Measurements from ENCODE around the gene RNF115. TPM values are rescaled to one million over a fixed set of nuclear protein-coding genes. Genes with fewer than 3 reads are reported as not detected.
A peak's percentile ranks its signal among the peaks of the same experiment; 100 is the strongest.
"Not testable (repeated sequence)": the region's sequence is repeated elsewhere in the genome, so short reads cannot be mapped to it uniquely, and the experiment has no call there.

Gene RNF115
- 13.7 TPM for polyA plus RNA-seq (2013, experiment 1 of 2; ENCODE audit: insufficient read length)
- polyA plus RNA-seq (2013, experiment 2 of 2; ENCODE audit: insufficient read length) = 11.5 TPM

DNA sequence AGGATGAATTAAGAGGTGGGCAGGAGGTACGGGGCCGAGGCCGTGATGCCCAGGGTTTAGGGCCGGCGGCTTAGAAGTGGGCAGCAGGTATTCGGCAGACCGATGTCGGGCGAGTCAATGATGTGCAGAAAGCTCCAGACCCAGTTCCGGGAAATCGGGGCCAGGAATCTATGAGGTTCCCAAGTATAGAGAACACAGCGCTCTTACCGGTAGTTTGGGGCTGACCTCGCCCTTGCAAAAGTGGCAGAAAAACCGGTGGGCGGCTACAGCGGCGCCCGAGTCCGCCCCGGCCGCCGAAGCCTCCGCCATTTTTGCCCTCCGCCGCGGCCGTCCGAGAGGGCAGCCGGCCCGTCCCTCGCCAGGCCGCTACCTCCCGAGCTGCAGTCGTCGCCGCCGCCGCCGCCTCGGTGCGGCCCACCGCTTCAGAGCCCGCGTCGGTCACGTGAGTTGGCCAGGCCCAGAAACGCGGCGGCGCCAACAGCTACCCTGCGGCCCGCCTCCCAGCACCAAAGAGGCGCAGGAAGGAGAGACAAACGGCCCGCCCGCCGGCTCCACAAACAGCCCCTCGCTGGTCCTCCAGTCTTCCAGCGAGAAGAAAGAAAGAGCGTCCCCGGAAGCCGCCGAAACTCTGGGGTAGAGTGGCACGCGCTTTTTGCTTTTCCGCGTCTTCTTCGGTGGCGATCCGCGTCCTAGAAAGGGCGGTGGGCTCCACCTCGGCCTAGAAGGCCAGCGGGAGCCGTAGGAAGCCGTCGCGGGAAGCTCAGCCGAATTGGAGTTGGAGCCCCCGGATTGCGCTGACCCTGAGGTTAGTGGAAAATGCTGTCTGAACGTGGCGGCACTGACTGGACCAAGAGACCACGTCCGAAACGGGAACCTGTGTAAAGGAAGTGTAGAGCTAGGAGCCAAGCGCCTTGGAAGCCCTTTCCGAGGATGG is at the start of gene RNF115, which contains the start of gene POLR3C:
Gene RNF115 (minus strand): TSS at position 531 of the 934 bp plus-strand sequence. CDS start 222 bp downstream, at position 309.
Gene POLR3C (plus strand): TSS at position 636 of the 934 bp plus-strand sequence. CDS start 1,577 bp downstream, outside the sequence.
- DNase-seq = peak; percentile 94

- DNase-seq = peak; percentile 26
These were observed 48.4 kb upstream of the RNF115 start for GRCh38 chr1:145871994-145872924.

- no peak for DNase-seq
These were observed 44.3 kb upstream of the RNF115 start for GRCh38 chr1:145868232-145868631.

DNA sequence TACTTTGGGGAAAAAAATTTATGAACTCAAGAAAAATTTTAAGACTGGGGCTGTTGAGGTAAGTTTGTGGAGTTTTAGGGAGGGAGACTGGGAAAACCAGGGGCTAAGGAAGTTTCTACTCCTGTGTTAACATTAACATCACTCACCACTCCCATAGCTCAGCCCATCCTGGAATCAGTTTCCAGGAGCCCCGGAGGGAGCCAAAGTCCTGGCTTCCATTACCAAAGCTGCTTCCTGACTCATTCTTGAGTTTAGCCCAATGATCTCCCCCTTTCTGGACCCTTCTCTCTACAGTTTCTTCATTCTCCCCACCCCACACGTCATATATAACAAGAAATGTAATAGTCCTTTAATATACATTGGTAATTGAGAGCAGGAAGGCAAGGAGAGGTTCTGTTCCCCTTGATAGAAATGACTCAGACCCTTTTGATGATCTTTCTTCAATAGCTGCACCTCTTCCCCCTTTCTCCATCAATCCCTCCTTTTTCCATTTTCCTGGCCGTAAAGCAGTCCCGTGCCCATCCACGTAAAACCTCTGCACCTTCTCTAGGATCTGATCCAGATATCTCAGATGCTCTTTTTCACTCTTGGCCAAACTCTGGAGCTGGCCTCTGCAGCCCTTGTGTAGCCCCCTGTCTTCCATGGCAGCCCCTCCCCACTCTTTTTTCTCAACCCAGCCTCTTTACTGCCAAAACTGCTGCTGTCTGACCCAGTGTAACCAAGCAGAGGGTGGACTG is 39.6 kb upstream of the RNF115 start:
- DNase-seq = no peak

DNA sequence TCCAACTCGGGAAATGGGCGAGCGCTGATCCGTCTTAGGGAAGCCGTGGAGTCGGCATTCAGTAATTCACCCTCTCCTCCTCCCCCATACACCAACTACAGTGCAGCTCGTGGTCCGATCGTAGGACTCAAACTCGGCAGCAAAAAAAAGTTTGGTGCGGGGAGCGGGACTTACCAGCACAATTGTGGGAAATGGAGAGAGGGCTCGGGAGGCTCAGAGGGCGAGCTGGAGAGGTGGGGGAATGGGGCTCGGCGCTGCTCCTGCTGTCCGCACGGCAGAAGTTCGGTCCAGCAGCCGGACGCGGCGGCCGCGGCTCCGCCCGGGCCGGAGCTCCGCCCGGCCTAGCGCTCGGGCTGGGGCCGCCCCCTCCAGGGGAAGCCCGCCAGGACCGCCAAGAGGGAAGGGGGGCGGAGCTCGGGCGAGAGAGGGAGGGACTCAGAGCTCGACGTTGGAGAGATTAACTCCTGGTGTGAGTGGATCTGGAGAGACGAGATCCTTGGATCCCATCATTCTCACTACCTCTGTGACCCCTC is 35.7 kb upstream of the RNF115 start:
- DNase-seq = peak; percentile 90

DNA sequence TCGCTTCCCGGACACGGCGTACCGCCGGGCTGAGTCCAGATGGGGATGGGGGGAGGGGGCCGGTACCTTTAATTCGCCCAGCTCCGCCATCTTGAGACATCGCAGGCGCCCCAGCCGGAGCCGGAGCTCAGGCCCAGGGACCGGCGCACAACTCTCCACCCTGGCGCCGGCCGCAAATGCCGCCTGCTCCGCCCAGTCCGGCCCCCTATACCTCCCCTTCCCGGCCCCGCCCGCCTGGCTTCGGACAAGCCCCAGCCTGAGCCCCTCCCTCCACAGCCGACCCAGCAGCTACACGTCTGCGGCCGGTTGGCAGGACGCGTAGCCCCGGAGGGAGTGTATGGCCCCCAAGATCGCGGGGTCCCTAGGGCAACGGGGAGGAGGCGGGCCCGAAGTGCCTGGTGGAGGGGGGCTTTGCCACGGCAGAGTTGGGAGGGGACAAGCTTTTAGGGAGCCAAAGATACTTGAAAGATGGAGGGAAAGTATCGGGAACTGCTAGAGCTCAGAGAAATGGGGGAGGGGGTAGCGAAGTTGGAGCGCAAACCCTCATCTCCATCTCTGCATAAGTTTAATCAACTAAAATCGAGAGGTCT is 35.1 kb upstream of the RNF115 start, which contains the start of gene PIAS3:
Gene PIAS3 (minus strand): TSS at position 181 of the 590 bp plus-strand sequence. CDS start 91 bp downstream, at position 90.
- DNase-seq = peak; percentile 95

DNA sequence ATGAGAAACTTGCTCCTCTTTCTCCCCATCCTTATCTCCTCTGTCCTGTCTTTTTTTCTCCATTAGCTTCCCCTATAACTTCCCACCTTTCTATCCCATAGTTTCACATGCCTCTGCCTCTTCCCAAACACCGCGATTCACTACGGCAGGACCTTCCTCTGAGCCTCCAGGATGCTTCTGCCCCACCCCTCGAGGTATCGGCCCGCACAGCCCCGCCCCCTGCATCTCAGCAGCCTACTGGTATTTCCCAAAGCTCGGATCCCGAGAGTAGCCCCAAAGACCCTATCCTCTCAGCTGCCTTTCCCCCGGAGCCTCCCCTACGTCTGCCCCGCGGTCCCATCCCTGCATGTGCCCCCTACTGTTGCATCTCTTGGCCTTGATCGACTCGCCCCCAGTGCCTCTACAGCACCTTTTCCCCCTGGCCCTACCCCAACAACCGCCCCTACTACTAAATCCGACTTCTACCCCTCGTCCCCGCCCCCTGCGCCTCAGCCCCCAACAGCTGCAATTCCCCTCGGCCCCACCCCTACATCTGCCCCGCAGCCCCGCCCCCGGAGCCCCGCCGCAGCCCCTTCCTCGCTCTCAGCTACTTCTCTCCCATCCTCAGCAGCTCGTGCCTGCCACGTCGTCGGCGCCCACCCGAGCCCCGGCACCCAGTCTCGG is 34.5 kb upstream of the RNF115 start:
- DNase-seq = peak; percentile 47

DNA sequence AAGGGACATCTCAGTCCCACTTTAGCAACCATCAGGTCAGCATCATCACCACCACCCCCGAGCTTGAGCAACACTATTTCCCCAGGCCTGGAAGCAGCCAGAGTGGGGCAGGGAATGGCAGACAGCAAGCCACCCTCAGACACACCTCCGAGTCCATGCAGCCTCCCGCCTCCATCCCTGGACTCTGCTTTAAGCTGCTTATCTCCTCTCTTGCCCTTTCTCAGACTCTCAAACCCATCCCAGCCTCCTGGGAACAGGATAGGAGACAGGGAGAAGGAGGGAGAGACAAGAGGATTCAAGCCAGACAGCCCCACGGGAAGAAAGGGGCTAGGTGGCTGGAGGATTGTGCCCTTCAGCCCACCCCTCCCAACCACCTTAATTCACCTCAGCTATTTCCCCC is 33.3 kb upstream of the RNF115 start:
- no peak for DNase-seq

- no peak for DNase-seq
These were observed 31.6 kb upstream of the RNF115 start for GRCh38 chr1:145855426-145855948.

DNA sequence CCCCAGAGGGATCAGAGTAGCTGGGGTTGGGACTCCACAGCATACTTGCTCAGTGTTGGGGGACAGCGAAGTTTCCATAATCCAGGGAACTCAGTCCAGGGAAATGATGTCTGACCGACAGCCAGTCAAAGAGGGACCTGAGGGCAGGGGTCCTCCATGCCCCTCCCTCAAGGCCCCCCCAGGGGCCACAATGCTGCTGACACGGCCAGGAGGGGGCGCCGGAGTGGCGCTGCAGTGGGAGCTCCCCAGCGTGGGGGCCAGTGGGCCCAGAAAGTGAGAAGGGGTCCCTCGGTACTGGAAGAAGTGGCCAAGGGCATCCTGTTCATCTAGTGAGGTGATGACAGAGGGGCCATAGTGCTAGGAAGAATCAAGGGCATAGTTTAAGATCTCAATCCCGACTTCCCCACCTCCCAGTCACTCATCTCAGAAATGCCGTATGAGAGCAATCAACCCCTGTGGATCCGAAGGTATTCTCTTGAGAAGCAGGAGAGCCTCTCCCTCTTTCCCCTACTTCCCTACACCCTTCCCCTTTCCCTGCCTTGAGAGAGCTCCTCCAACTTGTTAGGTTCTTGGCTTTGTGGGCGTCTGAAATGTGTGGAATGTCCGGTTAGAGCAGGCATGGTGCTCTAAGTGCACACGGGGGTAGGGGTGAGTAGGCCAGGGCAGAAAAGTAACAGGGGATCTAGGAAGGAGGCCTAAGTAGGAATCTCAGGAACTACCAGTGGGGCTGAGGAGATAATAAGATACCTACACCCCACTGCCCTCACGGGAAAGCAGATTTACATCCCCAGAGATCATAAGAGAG is 25.7 kb upstream of the RNF115 start:
- DNase-seq = peak; percentile 89

- DNase-seq = no peak
These were observed 23.9 kb upstream of the RNF115 start for GRCh38 chr1:145847827-145848226.

GRCh38 chr1:145846201-145846612 is 22.3 kb upstream of the RNF115 start:
- peak; percentile 32 for DNase-seq

DNA sequence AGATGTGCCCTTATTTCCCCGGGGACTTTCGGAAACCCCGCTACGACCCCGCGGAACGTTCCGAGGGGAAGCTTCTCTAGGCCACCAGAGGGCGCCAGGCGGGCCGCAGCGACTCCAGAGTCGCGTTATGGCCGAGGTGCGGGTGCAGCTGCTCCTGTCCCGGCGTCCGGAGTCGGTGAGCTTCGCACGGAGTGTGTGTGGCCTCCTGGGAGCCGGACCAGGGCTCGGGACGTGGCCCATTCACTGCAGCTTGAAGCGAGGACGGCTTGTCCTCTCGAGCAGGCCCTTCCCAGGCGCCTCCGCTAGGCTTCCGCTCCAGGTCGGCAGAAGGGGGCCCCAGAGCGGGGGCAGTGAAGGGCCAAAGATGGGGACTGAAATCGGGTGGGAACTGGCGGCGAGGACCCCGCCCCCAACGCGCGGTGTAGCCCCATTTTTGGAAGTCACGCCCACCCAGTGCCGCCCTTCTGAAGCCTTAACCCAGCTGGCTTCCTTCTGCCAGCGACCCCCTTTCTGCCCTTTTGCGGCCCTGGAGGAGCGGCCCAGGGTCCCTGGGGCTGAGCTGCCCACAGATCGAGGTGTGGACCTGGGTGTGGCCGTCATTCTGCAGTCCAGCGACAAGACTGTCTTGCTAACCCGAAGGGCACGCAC is 21.7 kb upstream of the RNF115 start, which contains the start of gene NUDT17:
Gene NUDT17 (plus strand): TSS at position 117 of the 648 bp plus-strand sequence. CDS start 11 bp downstream, at position 128.
- peak; percentile 78 for DNase-seq

DNA sequence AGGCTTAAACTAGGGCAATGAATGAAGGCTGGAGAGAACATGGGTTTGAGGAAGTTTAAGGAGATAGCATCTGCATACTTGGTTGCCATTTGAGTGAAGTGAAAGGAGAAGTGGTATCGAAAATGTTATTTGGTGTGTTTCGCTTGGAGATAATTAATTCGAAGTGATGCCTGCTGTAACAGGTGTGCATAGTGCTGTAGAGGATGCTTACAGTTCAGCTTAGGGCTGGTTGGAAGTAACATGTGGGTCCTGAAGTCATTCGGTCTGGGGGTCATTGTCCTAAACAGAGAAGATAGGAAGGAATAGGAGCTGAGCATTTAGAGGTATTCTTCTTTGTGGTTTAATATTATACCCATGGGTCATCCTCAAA is 21.2 kb upstream of the RNF115 start:
- no peak for DNase-seq

DNA sequence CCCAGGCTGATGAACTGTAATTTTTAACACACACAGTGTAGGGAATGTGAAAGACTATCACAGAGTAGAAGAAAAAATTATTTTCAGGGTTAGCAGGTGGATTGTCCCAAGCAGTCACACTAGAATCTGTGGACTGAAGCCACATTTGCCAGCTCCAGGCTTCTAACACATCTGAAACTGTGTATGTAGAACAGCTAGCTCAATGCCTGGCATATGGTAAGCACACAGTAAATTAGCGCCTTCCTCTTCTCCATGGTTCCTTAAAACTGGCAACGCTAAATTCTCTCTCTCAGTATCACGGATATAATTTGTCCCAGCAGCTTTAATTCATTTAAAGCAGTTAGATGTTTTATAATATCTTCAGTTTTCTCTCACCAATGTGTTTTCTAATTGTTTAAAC is 19.1 kb upstream of the RNF115 start:
- DNase-seq = no peak

DNA sequence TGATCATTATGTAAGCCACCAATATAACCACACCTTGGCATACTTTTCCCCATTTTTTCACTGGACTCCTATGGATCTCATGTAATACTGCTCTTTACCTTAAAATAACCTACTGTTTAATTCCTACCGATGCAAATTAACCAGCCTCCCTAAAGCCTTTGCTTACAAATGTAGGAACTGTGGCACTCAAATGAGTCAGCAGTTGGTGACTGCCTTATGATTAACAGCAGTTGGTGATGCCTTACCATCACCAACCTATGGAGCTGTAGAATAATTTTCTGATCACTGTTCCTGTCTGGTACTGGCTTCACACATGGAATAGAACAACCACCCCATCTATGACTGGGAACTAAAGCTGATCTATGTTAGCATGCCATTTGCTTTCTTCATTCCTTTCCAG is 13.8 kb upstream of the RNF115 start:
- no peak for DNase-seq

DNA sequence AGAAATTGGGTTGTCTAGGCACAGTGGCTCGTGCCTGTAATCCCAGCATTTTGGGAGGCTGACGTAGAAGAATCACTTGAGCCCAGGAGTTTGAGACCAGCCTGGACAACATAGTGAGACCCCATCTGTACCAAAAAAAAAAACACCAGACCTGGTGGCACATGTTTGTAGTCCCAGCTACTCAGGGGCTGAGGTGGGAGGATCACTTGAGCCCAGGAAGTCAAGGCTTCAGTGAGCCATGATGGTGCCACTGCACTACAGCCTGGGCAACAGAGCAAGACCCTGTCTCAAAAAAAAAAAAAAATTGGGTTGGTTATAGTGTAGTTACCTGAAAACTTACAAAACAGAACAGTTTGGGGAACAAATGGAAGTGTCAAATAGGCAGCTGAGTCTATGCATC is 6.9 kb upstream of the RNF115 start:
- DNase-seq = not testable (repeated sequence)

GRCh38 chr1:145828367-145829026 is 4.6 kb upstream of the RNF115 start:
- no peak for DNase-seq

Measured in fibroblast of skin of back (primary cell).